Heart right ventricle (tissue), 12 donors: ENCODE measurements around the gene CHST4. TPM values are rescaled to one million over a fixed set of nuclear protein-coding genes. Genes with fewer than 3 reads are reported as not detected.

Experiments used
- polyA plus RNA-seq, 2 donors: library from polyadenylated mRNA; stranded (reverse); fragments of 200-250 nt; gene quantifications; one replicate each; pipeline ENCODE4 v1.2.3, GENCODE V29; 2013
- total RNA-seq, 10 donors: library from RNA; stranded (reverse); fragmentation: NEBNext Ultra II Directional in 3 of 10; extraction: Animal tissue kit (Norgen Biotek cat#: 25700) in 3 of 10; gene quantifications; one replicate each; pipeline versions ENCODE4 v1.2.1 to v1.2.4, GENCODE V29; 2021 to 2023
- donor health status: ischemic (EF 13 %, LVEDD 7.1; RV severe dilation, severe dysfunction).
- donor health status: healthy with polysubstance abuse.
- donor health status: DM: no; HTN: yes; CAD: no.
- donor health status: DM: no; HTN: no; CAD: no.
- donor health status: ischemic (EF 25% LVEDD 6.9; RV normal size, moderate dysfunction).
- donor health status: ischemic (EF 25% LVEDD 5.7; RV mildly dilated, moderate dysfunction).
- donor health status: healthy.
- donor health status: nonischemic (EF 11% LVEDD 7.7; RV severe dilation, severe dysfunction).
- donor health status: DM: yes; HTN: yes; CAD: no.
- donor health status: PGD.
- donor health status: ischemic (EF 29% LVEDD 5.4; RV normal size, mild dysfunction).
- donor health status: nonischemic (EF 23%, LVEDD 6.1; RV moderate dilation, normal function).

Gene CHST4
- total and polyA plus RNA-seq, 12 donors = 0.09 TPM; not detected in 11

Other genes with a start within 250 kb of the CHST4 start
- 10 to 100 TPM in 4 of 10 donors, 1 to 10 TPM in 6; 5.6 to 11.6 (median 9.3) TPM for gene CMTR2, start 237.0 kb upstream of the CHST4 start, total RNA-seq
- gene CMTR2, start 237.0 kb upstream of the CHST4 start, polyA plus RNA-seq = 1 to 10 TPM; 2.7 to 4.6 TPM
- 1 to 10 TPM in 5 of 10 donors, under 1 TPM in 2, not detected in 3; 0.16 to 3.7 (median 1.2) TPM for gene CALB2, start 167.7 kb upstream of the CHST4 start, total RNA-seq
- 1 to 10 TPM in 1 of 2 donors, under 1 TPM in 1; 0.66 to 1.3 TPM for gene CALB2, start 167.7 kb upstream of the CHST4 start, polyA plus RNA-seq
- gene TLE7, start 84.4 kb upstream of the CHST4 start, total RNA-seq = not detected
- not detected for gene TLE7, start 84.4 kb upstream of the CHST4 start, polyA plus RNA-seq
- gene ZNF23, start 64.2 kb upstream of the CHST4 start, total RNA-seq = 1 to 10 TPM; 4.7 to 6.9 (median 5.8) TPM
- 10 to 100 TPM in 1 of 2 donors, 1 to 10 TPM in 1; 3.7 to 12.4 TPM for gene ZNF23, start 64.2 kb upstream of the CHST4 start, polyA plus RNA-seq
- gene ZNF19, start 37.1 kb upstream of the CHST4 start, total RNA-seq = 1 to 10 TPM in 9 of 10 donors, under 1 TPM in 1; 0.59 to 3.4 (median 1.5) TPM
- 1 to 10 TPM in 1 of 2 donors, under 1 TPM in 1; 0.93 to 2.0 TPM for gene ZNF19, start 37.1 kb upstream of the CHST4 start, polyA plus RNA-seq
- not detected for gene TAT, start 50.7 kb downstream of the CHST4 start, total RNA-seq
- not detected for gene TAT, start 50.7 kb downstream of the CHST4 start, polyA plus RNA-seq
- gene MARVELD3, start 99.8 kb downstream of the CHST4 start, total RNA-seq = not detected
- under 1 TPM in 1 of 2 donors, not detected in 1; 0.01 TPM for gene MARVELD3, start 99.8 kb downstream of the CHST4 start, polyA plus RNA-seq
- 1 to 10 TPM; 1.9 to 5.3 (median 3.4) TPM for gene PHLPP2, start 198.3 kb downstream of the CHST4 start, total RNA-seq
- 1 to 10 TPM in 1 of 2 donors, under 1 TPM in 1; 0.77 to 1.7 TPM for gene PHLPP2, start 198.3 kb downstream of the CHST4 start, polyA plus RNA-seq